HG03469 (cell line): ENCODE data around the gene VSTM2L.
"Not testable (repeated sequence)": the region's sequence is repeated elsewhere in the genome, so short reads cannot be mapped to it uniquely, and the experiment has no call there.

Experiments used
- ATAC-seq: cut with Tn5 transposase; IDR thresholded peaks from one replicate; pipeline ENCODE4 v1.9.1; 2021; ENCODE audit warnings: mild to moderate bottlenecking, moderate library complexity, moderate number of reproducible peaks; ENCODE audit not compliant: unreplicated experiment

Gene VSTM2L, protein sequence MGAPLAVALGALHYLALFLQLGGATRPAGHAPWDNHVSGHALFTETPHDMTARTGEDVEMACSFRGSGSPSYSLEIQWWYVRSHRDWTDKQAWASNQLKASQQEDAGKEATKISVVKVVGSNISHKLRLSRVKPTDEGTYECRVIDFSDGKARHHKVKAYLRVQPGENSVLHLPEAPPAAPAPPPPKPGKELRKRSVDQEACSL

DNA sequence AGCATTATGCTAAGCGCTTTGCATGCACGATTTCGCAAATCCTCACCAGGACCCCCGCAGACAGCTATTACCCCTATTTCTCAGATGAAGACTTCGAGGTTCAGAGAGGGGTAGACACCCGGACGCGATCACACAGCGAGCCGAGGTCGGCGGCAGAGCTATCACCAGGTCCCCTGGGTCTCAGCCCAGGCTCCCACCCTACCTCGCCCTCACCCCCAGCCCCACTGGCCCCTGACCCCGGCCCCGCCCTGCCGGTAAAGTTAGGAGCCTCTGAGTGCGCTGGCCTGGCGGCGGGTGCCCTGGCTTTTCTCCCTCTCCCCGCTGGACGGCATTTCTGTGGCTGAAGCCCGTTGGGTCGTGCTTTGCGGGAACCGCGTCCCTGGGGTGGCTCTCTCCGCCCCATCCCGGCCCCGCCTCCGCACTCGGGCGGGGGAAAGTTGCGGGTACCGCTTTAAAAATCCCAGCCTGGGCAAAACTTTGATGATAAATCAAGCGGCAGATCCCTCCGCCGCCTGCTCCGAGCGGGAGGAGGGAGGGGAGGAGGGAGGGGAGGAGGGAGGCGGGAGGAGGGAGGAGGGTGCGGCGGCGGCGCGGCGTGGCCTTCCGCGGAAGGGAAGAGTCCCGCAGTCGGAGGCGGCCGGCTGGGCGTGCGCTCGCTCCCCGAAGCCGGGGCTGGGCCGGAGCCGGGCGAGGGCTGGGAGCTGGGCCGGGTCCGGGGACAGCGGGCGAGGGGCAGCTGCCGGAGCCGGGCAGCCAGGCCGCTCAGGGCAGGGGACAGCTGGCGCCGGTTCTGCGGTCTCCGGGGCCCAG is at the start of gene VSTM2L:
Gene VSTM2L, plus strand, starts transcription at position 624 of the 810 bp plus-strand sequence. CDS start 224 bp downstream, outside the sequence.
- no peak for ATAC-seq

DNA sequence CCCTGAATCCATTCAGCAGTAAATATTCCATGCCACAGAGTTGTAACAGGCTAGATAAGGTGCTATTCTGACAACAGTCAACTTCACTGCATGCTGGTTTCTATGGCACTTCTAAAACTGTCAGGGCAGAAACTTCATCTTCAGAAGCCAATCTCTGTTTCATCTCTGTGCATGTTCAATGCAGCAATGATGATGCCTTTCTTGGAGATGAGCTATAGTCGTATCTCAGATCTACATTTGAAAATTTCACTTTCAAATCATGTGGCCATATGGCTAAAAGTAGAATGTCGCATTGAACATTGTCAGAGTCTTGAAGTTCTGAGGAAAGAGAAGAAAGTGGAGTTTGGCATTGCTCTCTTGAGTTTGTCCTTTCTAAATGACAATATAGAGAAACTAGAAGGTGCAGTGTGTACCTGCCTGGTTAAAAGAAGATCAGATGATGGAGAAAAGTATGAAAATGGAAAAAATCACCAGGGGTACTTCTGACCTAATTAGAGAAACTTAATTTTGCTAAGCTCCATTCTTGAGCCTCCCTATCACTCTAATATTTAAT is 49.0 kb upstream of the VSTM2L start:
- no peak for ATAC-seq

DNA sequence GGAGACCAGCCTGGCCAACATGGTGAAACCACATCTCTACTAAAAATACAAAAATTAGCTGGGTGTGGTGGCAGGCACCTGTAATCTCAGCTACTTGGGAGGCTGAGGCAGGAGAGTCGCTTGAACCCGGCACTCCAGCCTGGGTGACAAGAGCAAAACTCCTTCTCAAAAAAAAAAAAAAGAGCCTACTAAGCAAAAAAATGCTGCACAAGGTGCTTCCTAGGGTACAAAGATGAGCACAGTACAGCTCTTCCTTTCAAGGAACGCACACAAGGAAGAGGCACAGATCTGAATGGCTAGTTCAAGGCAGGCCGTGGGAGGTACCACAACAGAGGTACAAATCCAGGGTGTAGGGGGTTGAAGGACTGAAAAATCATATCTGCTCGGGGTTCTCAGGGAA is 46.9 kb upstream of the VSTM2L start:
- ATAC-seq, result not testable (repeated sequence)

DNA sequence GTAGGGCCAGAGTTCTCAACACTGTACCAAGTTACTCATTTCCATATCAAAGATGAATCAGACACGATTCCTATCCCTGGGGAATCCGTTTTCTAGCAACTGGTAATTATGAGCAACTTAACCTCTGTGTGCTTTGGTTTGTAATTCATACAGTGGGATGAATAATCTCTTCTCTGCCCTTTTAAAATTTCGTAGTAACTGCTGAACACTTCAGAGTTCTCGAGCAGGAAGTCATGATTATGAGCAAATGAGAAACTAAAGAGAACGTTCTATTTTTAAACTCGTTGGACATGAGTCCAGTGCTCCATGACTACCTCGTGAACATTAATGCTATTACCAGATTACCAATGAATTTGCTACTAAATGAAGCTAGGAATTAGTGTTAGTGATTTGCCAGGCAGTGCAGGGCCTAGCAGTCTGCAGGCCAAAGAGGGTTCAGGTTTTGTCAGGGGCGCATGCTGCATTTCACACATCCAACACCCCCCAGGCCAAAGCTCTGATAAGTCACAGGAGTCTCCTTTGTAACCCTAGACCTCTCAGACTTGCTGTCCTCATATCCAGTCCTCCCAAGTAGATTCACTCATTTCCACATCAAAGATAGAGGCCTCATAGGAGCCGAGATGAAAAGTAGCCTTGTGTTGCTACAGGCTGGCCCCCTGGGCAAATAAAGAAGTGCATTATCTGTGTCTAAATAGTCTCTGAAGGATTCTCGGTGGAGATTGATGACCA is 45.8 kb upstream of the VSTM2L start:
- ATAC-seq, result no peak

DNA sequence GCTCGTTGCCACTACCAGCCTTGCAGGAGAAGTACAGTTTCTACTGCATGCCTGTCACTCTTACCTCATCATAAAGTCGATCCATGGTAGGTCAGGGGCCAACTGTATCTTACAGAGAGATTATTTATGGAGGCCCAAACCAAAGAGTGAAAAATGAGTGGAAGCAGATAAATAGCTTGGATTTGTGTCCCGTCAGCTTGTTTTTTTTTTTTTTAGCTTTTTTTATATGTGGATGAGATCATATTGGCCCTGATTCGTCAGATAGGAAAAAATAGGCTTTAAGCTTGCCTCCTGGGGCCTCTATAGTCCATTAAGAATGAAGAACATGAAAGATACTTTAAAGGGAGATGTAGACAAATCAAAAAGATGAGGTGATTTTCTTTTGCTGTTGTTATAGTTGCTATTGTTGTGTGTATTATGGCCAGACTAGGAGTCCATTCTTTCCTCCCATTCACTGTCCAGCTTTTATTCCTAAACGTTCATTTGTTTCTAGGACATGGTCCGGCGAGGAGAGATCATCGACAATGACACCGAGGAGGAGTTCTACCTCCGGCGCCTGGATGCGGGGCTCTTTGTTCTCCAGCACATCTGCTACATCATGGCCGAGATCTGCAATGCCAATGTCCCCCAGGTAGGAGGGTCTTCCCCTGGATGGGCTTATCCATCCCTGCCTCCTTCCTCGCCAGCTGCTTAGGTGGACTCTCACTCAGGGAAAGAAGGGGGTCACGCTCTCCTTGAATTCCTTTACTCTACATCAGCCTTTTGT is 43.3 kb upstream of the VSTM2L start:
- ATAC-seq, result no peak

DNA sequence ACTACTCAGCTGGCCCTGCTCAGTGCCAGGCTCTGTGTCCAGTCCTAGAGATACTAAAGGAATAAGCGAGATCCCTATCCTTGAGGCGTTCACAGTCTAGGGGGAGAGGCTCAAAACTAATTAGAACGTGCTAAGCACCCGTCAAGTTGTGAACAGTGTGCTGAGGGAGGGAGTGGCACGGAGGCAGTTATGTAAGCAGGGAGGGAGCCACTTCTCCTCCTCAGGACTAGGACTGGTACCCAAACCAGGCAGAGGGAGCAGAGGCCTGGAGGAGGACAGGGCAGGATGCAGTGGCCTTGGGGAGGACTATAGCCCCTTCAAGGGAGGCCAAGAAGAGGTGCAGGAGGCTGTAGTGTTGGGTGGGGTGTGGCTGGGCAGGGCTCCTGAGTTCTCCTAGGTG is 39.6 kb upstream of the VSTM2L start:
- ATAC-seq, result no peak

DNA sequence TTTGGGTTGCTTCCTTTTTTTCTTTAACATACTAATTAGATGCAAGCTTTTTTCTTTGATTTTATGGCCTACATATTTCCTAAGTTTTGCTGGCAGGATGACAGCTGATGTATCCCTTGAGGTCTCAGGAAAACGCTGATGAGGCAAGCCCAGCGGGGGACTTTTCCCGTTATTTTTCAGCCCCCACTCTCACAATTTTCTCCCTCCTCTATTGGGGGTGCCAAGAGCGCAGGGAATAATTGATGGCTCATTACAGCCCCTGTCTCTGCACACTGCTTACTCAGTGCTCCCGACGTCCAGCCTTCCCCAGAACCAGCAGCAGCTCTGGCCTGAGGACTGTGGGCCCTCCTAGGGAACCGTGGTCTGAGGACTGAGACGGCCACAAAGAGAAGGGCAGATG is 38.6 kb upstream of the VSTM2L start:
- ATAC-seq, result no peak

DNA sequence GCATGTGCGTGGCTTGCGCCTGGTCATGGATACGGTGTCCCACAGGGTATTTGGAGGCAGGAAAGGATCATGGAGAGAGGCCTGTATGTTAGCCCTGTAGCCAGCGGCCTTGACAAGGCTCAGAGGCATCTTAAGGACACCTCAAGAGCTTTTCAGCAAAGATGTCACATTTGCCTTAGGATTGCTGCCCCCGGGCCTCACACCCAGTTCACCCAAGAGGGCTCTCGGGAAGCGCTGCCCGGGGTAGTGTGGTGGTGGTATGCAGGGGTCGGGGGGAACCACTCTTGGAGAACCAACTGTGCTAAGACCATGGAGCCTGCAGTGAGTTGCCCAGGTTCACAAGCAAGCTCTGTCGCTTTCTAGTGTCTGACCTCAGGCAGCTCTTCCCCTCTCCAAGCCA is 36.9 kb upstream of the VSTM2L start:
- ATAC-seq, result no peak

DNA sequence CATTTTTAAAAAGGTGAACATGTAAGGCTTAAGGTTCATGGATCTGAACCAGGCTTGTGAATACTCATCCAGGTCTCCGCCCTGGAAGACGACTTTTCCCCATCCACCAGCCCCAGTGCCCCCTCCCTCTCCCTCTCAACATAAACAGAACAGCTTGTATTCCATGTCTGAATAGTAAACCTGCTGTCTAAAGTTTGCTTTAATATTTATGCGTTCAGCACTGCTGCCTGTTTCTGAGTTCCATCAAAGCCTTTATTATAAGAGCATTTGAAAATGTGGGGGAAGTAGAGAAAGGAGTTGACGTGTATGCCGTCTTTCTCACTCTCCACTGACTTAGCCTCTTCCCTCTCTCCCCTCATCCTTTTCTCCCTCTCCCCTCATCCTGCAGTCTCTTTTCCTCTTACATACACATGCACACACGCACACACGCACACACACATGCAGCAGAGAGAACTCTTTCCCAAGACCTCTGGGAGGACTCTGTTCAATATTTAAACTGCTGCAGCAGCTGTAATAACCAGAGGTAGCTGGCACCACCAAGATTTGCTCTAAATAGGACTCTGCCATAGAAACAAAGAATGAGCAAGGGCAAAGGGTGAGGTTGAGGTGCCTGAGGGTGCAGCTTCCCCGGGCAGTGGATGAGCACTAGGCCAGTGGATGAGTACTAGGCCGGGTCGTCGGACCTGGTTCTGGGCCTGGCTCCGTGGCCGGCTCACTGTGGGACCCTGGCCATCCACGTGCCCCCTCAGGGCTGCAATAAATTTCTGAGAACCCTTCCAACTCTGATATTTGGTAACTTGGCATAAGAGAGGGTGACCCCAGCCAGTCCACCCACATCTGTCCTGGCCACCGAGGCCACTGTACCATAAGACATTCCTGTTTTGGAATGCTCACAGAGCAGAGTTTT is 35.4 kb upstream of the VSTM2L start:
- ATAC-seq, result no peak

DNA sequence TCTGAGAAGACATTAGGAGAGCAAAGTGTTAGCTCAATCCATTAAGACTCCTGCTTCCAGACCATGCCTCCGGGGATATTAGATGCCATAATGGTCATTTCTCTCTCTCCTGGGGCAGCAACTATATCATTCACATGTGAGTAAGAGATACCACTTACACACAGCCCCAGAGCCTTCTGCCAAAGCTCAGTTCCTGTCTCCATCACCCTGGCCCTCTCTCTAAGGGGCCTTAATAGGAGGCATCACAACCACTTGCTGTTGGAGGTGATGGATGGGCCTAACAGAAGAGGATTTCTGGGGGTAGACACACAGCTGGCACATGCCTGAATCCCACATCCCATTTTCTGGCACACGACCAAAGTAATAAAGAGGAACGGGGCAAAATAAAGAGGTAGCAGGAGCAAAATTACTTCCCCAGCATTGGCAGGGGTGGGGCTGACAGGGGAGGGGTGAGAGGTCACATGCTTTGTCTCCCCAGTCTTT is 34.0 kb upstream of the VSTM2L start:
- no peak for ATAC-seq

DNA sequence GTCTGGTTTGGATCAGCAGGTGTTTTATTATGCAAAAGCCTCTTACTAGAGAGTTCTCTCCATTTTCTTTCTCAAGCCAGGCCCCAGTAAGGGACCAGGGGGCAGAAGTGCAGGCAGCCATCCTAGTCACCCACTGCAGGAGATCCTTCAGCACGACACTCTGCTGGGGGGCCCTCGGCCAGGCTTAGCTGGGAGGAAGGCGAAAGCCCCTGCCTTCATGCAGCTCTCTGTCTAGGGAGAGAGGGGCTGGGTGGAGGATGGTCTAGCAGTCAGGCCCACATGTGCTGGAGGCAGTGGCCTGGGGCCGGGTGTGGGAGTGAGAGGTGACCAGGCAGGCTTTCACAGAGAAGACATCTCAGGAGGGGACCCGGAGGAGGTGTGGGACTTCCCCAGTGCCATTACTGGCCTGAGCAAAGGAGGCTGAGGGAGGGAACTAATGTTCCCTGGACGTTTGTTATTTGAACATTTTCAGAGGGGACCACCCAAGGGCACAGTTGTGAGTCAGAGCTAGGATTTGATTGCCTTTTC is 33.5 kb upstream of the VSTM2L start:
- ATAC-seq, result no peak

DNA sequence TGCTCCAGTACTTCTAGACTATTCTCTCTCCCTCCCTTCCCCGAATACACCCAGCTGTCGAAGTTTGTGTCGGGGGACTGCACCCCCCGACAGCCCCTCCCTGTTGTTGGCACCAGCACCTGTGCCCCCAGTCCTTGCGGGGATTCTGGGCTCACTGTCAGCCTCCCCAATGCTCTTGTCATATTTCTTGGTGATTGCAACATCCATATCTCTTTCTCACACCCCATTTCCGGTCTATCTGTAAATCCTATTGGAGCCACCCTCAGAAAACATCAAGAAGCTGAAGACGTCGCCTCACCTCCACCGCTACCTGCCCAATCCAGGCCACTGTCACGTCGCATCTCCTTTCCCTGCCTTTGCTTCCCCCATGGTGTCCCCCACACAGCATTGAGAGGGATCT is 32.6 kb upstream of the VSTM2L start:
- ATAC-seq, result no peak

DNA sequence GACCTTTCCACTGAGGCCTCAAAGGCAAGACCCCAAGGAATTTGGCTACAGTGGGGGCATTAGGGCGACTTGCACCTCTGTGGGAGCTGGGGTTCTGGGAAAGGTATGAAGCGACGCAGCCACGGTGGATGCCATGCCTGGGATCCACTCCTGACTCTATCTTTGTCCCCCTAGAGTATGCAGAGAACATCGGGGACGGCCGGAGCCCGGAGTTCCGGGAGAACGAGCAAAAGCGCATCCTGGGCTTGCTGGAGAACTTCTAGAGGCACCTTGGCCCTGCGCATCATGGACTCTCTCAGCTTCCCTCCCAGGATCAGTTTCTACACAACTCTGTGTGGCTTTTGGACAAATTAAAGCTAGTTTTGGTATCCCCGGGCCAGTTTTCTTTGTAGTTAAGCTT is 31.2 kb upstream of the VSTM2L start:
- no peak for ATAC-seq

DNA sequence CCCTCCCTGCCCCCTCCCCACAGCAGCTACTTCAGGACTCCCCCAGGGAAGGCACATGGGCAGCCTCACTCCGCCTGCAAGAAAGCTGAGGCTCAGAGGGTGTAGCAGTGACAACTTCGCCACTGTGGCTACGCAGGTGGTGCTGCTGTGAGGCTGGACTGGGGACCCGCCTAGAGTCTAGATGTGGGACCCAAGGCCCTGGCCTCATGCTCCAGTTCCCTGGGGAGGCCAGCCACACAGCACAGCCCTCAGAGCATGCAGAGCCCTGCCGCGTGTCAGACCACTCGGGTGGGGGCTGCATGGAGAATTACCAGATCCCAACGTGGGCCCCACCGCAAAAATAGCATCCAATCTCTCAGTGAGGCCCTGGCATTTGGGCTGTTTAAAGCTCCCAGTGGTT is 30.8 kb upstream of the VSTM2L start:
- ATAC-seq, result no peak

DNA sequence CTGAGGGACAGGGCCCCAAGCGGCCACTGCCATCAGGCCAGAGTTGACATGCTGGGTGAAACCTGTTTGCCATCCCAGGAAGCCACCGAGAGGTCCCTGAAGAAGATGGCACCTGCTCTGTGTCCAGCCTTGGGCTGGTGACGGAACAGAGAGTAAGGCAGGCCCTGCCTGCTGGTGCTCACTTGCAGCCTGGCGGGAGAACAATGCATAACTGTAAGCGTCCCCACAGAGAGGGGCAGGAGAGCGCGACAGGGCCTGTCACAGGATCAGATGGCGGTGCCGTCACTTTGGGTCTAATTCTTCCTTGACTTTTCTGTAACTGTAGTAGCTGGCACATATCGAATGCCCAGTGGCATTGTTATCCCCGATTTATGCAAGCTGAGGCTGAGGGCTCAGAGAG is 29.0 kb upstream of the VSTM2L start:
- no peak for ATAC-seq

DNA sequence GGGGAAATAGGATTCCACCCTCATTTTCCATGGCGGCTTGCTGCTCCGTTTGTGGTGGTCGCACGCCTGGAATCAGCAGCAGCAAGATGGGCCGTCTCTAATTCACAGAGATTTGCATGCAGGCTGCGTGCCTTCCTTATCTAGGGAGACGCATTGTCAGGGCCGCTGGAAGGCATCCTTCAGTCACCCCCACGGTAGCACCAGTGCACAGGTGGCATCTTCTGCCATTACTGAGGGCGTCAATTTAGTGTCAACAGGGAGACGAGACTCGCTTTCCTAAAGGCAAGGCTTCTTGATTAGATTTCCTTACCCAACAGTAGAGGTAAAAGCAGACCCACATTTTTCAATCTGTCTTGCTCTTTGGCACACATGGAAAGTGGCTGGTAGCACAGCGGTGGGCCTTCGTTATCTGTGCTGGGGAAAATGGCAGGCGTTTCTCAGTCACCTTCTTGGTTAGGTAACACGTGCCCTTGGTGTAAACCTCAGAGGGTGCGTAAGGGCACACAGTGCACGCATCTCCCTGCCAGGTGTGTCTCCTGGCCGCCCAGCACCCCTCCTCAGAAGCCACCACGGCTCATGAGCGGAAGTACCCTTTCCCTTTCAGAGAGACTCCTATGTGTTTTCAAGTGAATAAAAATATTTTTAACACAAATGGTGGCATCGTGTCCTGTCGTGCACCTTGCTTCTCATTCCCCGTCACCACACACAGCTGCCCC is 27.3 kb upstream of the VSTM2L start:
- ATAC-seq, result no peak

DNA sequence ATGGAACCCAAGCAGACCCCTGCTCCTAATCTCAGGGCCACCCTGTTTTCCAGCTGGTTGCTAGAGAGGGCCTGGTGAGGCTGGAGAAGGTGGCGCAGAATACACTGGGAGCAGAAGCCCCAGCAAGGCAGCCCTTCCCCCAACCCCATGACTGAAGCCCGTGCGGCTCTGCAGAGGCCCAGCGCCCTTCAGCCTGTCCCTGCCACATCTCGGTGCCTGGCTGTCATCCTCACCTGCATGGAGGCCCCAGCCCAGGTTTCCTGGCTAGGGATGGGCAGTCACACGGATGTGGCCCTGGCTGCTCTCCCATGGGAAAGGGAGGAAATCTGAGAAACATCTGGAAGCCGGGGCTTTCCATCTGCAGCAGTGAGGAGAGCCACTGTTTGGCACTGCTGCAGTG is 26.1 kb upstream of the VSTM2L start:
- ATAC-seq, result no peak

DNA sequence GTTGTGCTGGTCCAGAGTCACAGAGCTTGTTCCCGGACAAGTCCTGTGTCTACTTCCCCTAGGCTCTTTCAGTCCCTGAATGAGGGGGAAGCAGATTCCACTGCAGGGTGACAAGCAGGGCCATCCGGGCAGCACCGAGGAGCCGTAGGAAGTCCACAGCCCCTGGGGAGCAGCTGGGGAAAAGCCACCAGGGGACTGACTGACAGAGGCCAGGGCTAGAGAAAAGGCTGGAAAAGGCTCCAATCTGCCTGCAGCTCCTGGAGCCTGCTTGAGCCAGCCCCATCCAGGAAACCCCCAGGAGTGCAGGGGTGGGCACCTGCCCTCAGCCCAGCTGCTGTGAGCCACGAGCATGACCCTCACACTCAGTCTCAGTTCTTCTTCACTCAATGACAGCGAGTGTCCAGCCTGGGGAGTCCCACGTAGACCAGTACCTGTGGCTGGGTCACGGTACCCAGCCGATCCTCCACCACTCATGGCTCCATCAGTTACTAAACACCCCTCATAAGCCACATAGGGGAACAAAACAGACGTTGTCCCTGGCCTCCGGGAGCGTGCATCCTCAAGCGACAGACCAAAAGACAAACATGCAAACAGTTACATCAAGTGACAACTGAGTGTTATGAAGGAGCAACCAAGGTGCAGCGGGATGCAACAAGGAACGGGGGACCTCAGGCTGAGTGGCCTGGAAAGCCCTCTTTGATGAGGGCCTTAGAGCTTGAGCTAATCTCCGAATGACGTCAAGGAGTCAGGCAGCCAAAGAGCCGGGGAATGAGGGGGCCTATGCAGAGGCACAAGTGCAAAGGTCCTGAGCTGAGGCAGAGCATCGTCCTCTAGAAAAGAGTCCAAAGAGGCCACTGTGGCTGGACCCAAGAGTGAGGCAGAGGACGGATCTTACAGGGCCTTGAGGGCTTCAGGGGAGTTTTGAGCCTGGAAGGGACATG is 24.8 kb upstream of the VSTM2L start:
- no peak for ATAC-seq
